Measurements from ENCODE around the gene RBM38.
A peak's percentile ranks its signal among the peaks of the same experiment; 100 is the strongest.

RBM38 gene

GRCh38 chr20:57394121-57395082 lies 3.2 kb downstream of the RBM38 start:
- H3K36me3 Mint-ChIP-seq = peaks cover 17% of the 10 kb centered on the region
- H3K4me3 Mint-ChIP-seq = peak overlapping the region; percentile 93
- H3K27ac Mint-ChIP-seq = peak overlapping the region; percentile 80
- no peaks in the 10 kb centered on the region for H3K27me3 Mint-ChIP-seq
- no peaks in the 10 kb centered on the region for H3K9me3 Mint-ChIP-seq
- peaks cover 77% of the 10 kb centered on the region for H3K4me1 Mint-ChIP-seq

- H3K9me3 Mint-ChIP-seq = no peaks in the 10 kb centered on the region
- no peaks in the 10 kb centered on the region for H3K27me3 Mint-ChIP-seq
- H3K4me3 Mint-ChIP-seq = peak overlapping the region; percentile 93
- H3K36me3 Mint-ChIP-seq = peaks cover 17% of the 10 kb centered on the region
- peaks cover 80% of the 10 kb centered on the region for H3K4me1 Mint-ChIP-seq
- H3K27ac Mint-ChIP-seq = no peak overlapping the region
Measured at GRCh38 chr20:57395111-57395966, 4.1 kb downstream of the RBM38 start.

GRCh38 chr20:57396212-57396983 lies 5.2 kb downstream of the RBM38 start:
- Mint-ChIP-seq H3K4me3 (peak overlapping the region; percentile 55), H3K27ac (peak overlapping the region; percentile 99), H3K27me3 (no peaks in the 10 kb centered on the region), H3K9me3 (no peaks in the 10 kb centered on the region), H3K36me3 (peaks cover 18% of the 10 kb centered on the region), H3K4me1 (peaks cover 85% of the 10 kb centered on the region)

- Mint-ChIP-seq H3K27me3 (no peaks in the 10 kb centered on the region), H3K9me3 (no peaks in the 10 kb centered on the region)
Measured at GRCh38 chr20:57396984-57397692, 5.9 kb downstream of the RBM38 start.

GRCh38 chr20:57397693-57398108 lies 6.5 kb downstream of the RBM38 start:
- Mint-ChIP-seq H3K4me3 (peak overlapping the region; percentile 92), H3K27ac (peak overlapping the region; percentile 99), H3K9me3 (no peaks in the 10 kb centered on the region), H3K36me3 (peaks cover 22% of the 10 kb centered on the region), H3K4me1 (peaks cover 89% of the 10 kb centered on the region), H3K27me3 (no peaks in the 10 kb centered on the region)

More at GRCh38 chr20:57396984-57397692, 5.9 kb downstream of the RBM38 start:
- H3K27ac Mint-ChIP-seq = peak overlapping the region; percentile 99
- H3K36me3 Mint-ChIP-seq = peaks cover 22% of the 10 kb centered on the region
- peak overlapping the region; percentile 92 for H3K4me3 Mint-ChIP-seq
- peaks cover 91% of the 10 kb centered on the region for H3K4me1 Mint-ChIP-seq

- Mint-ChIP-seq H3K4me3 (peak overlapping the region; percentile 92), H3K36me3 (peaks cover 18% of the 10 kb centered on the region), H3K4me1 (peaks cover 89% of the 10 kb centered on the region), H3K9me3 (no peaks in the 10 kb centered on the region), H3K27me3 (no peaks in the 10 kb centered on the region), H3K27ac (peak overlapping the region; percentile 99)
Measured at GRCh38 chr20:57398231-57398821, 7.1 kb downstream of the RBM38 start.

GRCh38 chr20:57398901-57399535 lies 7.8 kb downstream of the RBM38 start:
- H3K9me3 Mint-ChIP-seq = no peaks in the 10 kb centered on the region
- peak overlapping the region; percentile 95 for H3K27ac Mint-ChIP-seq
- H3K4me1 Mint-ChIP-seq = peaks cover 89% of the 10 kb centered on the region
- H3K4me3 Mint-ChIP-seq = peak overlapping the region; percentile 92
- H3K36me3 Mint-ChIP-seq = peaks cover 14% of the 10 kb centered on the region
- no peaks in the 10 kb centered on the region for H3K27me3 Mint-ChIP-seq

GRCh38 chr20:57399587-57400155 lies 8.5 kb downstream of the RBM38 start:
- H3K36me3 Mint-ChIP-seq = peaks cover 14% of the 10 kb centered on the region
- no peaks in the 10 kb centered on the region for H3K27me3 Mint-ChIP-seq
- H3K27ac Mint-ChIP-seq = peak overlapping the region; percentile 95
- no peaks in the 10 kb centered on the region for H3K9me3 Mint-ChIP-seq
- H3K4me3 Mint-ChIP-seq = peak overlapping the region; percentile 92
- peaks cover 85% of the 10 kb centered on the region for H3K4me1 Mint-ChIP-seq

- H3K27me3 Mint-ChIP-seq = no peaks in the 10 kb centered on the region
- H3K4me1 Mint-ChIP-seq = peaks cover 83% of the 10 kb centered on the region
- peaks cover 14% of the 10 kb centered on the region for H3K36me3 Mint-ChIP-seq
- no peaks in the 10 kb centered on the region for H3K9me3 Mint-ChIP-seq
- H3K4me3 Mint-ChIP-seq = peak overlapping the region; percentile 92
- peak overlapping the region; percentile 95 for H3K27ac Mint-ChIP-seq
Measured at GRCh38 chr20:57400231-57400701, 9.1 kb downstream of the RBM38 start.

- Mint-ChIP-seq H3K36me3 (peaks cover 11% of the 10 kb centered on the region), H3K4me1 (peaks cover 78% of the 10 kb centered on the region), H3K27ac (peak overlapping the region; percentile 76), H3K9me3 (no peaks in the 10 kb centered on the region), H3K27me3 (no peaks in the 10 kb centered on the region), H3K4me3 (peak overlapping the region; percentile 92)
Measured at GRCh38 chr20:57400821-57401564, 9.8 kb downstream of the RBM38 start.

- no peaks in the 10 kb centered on the region for H3K27me3 Mint-ChIP-seq
- H3K9me3 Mint-ChIP-seq = no peaks in the 10 kb centered on the region
- peak overlapping the region; percentile 76 for H3K27ac Mint-ChIP-seq
- peak overlapping the region; percentile 67 for H3K4me3 Mint-ChIP-seq
- peaks cover 11% of the 10 kb centered on the region for H3K36me3 Mint-ChIP-seq
- H3K4me1 Mint-ChIP-seq = peaks cover 74% of the 10 kb centered on the region
Measured at GRCh38 chr20:57401565-57401918, 10.3 kb downstream of the RBM38 start.

GRCh38 chr20:57402206-57403125 lies 11.3 kb downstream of the RBM38 start:
- peaks cover 65% of the 10 kb centered on the region for H3K4me1 Mint-ChIP-seq
- peak overlapping the region; percentile 17 for H3K27ac Mint-ChIP-seq
- H3K4me3 Mint-ChIP-seq = peak overlapping the region; percentile 67
- H3K9me3 Mint-ChIP-seq = no peaks in the 10 kb centered on the region
- H3K27me3 Mint-ChIP-seq = no peaks in the 10 kb centered on the region
- peaks cover 11% of the 10 kb centered on the region for H3K36me3 Mint-ChIP-seq

Measured in activated naive CD4-positive, alpha-beta T cell treated with anti-CD3 and anti-CD28 coated beads, Interleukin-2, amount 50 U/mL, for 24 hours (primary cell).